ENCODE data around the gene BHLHE41. TPM values are rescaled to one million over a fixed set of nuclear protein-coding genes. Genes with fewer than 3 reads are reported as not detected.
A peak's percentile ranks its signal among the peaks of the same experiment; 100 is the strongest.

The BHLHE41 gene
- total RNA-seq, 1 experiment from 2014 or later: 44.1 TPM

- BruUV-seq (replicated peaks): no TSS peak
- peak overlapping the region; percentile 69 for H3K27ac Mint-ChIP-seq (ENCODE audit: unreplicated experiment)
- H3K4me1 Mint-ChIP-seq (ENCODE audit: low read depth, unreplicated experiment): peaks cover 42% of the 10 kb centered on the region
- CTCF ChIA-PET: interaction anchor here (1.1 to 4.3 kb wide), 4 partner anchors 30 to 151 kb away, joined by 3 to 26 read pairs (median 5); no protein-coding TSS in a partner anchor
- DNase-seq: no peak
- H3K9me3 Mint-ChIP-seq (ENCODE audit: low read depth, unreplicated experiment): no peaks in the 10 kb centered on the region
- peaks cover 60% of the 10 kb centered on the region for H3K36me3 Mint-ChIP-seq (ENCODE audit: insufficient read depth, unreplicated experiment)
- peaks cover 17% of the 10 kb centered on the region for H3K27me3 Mint-ChIP-seq (ENCODE audit: unreplicated experiment)
- H3K4me3 Mint-ChIP-seq (ENCODE audit: low read depth, unreplicated experiment): peak overlapping the region; percentile 79
- TF ChIP-seq CTCF (IDR thresholded peaks at IDR 0.05; ENCODE audit: unreplicated experiment): no peak
- intact Hi-C loops (cut with micrococcal nuclease; ENCODE audit: unreplicated experiment): loop anchor here (1.0 to 5.0 kb wide), 3 partner anchors 64 to 399 kb away; no protein-coding TSS in a partner anchor
These were observed 1.3 kb downstream of the BHLHE41 start for GRCh38 chr12:26123482-26123980.

GRCh38 chr12:26122681-26123481 is 2.0 kb downstream of the BHLHE41 start:
- intact Hi-C loops (cut with micrococcal nuclease; ENCODE audit: unreplicated experiment): loop anchor here (1.0 to 5.0 kb wide), 3 partner anchors 64 to 399 kb away; no protein-coding TSS in a partner anchor
- BruUV-seq (replicated peaks): no TSS peak
- Mint-ChIP-seq H3K4me1 (ENCODE audit: low read depth, unreplicated experiment) (peaks cover 36% of the 10 kb centered on the region), H3K36me3 (ENCODE audit: insufficient read depth, unreplicated experiment) (peaks cover 60% of the 10 kb centered on the region), H3K27me3 (ENCODE audit: unreplicated experiment) (peaks cover 11% of the 10 kb centered on the region), H3K4me3 (ENCODE audit: low read depth, unreplicated experiment) (peak overlapping the region; percentile 79), H3K9me3 (ENCODE audit: low read depth, unreplicated experiment) (no peaks in the 10 kb centered on the region), H3K27ac (ENCODE audit: unreplicated experiment) (peak overlapping the region; percentile 69)
- peak; percentile 63 for DNase-seq
- peak; percentile 13 for TF ChIP-seq CTCF (IDR thresholded peaks at IDR 0.05; ENCODE audit: unreplicated experiment)
- CTCF ChIA-PET: interaction anchor here (0.8 to 4.3 kb wide), 7 partner anchors 30 to 195 kb away, joined by 3 to 26 read pairs (median 4); no protein-coding TSS in a partner anchor

GRCh38 chr12:26122061-26122680 is 2.7 kb downstream of the BHLHE41 start:
- Mint-ChIP-seq H3K36me3 (ENCODE audit: insufficient read depth, unreplicated experiment) (peaks cover 55% of the 10 kb centered on the region), H3K4me1 (ENCODE audit: low read depth, unreplicated experiment) (peaks cover 29% of the 10 kb centered on the region), H3K27me3 (ENCODE audit: unreplicated experiment) (peaks cover 3% of the 10 kb centered on the region), H3K27ac (ENCODE audit: unreplicated experiment) (peak overlapping the region; percentile 74), H3K9me3 (ENCODE audit: low read depth, unreplicated experiment) (no peaks in the 10 kb centered on the region), H3K4me3 (ENCODE audit: low read depth, unreplicated experiment) (peak overlapping the region; percentile 79)
- CTCF ChIA-PET: interaction anchor here (0.6 to 4.3 kb wide), 7 partner anchors 21 to 196 kb away, joined by 3 to 26 read pairs (median 3); no protein-coding TSS in a partner anchor
- TF ChIP-seq CTCF (IDR thresholded peaks at IDR 0.05; ENCODE audit: unreplicated experiment): no peak
- intact Hi-C loops (cut with micrococcal nuclease; ENCODE audit: unreplicated experiment): loop anchor here (5.0 kb wide), 2 partner anchors 65 to 400 kb away; no protein-coding TSS in a partner anchor
- peak; percentile 44 for DNase-seq
- BruUV-seq (replicated peaks): no TSS peak

GRCh38 chr12:26121323-26122060 is 3.3 kb downstream of the BHLHE41 start:
- DNase-seq: no peak
- H3K4me3 Mint-ChIP-seq (ENCODE audit: low read depth, unreplicated experiment): peak overlapping the region; percentile 79
- H3K27ac Mint-ChIP-seq (ENCODE audit: unreplicated experiment): peak overlapping the region; percentile 74
- intact Hi-C loops (cut with micrococcal nuclease; ENCODE audit: unreplicated experiment): loop anchor here (5.0 kb wide), 2 partner anchors 66 to 401 kb away; no protein-coding TSS in a partner anchor
- no peaks in the 10 kb centered on the region for H3K9me3 Mint-ChIP-seq (ENCODE audit: low read depth, unreplicated experiment)
- peaks cover 25% of the 10 kb centered on the region for H3K4me1 Mint-ChIP-seq (ENCODE audit: low read depth, unreplicated experiment)
- no peaks in the 10 kb centered on the region for H3K27me3 Mint-ChIP-seq (ENCODE audit: unreplicated experiment)
- peaks cover 51% of the 10 kb centered on the region for H3K36me3 Mint-ChIP-seq (ENCODE audit: insufficient read depth, unreplicated experiment)
- CTCF ChIA-PET: interaction anchor here (0.6 to 4.3 kb wide), 9 partner anchors 20 to 1914 kb away, joined by 3 to 26 read pairs (median 4); no protein-coding TSS in a partner anchor
- TSS peak; percentile 3 for BruUV-seq (replicated peaks)
- no peak for TF ChIP-seq CTCF (IDR thresholded peaks at IDR 0.05; ENCODE audit: unreplicated experiment)

All from Calu3 (cell line).